OCI-LY7 (cell line): ENCODE measurements around the gene SLC43A2.

ENCODE experiments used
- EZH2phosphoT487 ChIP-seq: fragments of 200-600 bp; sonication (generic); IDR thresholded peaks from 2 replicates; pipeline ENCODE4 v1.6.1; 2018; ENCODE audit warnings: low read depth, borderline replicate concordance, mild to moderate bottlenecking, mixed run types, antibody characterized with exemption, low read length, moderate library complexity, mixed read lengths
- TF ChIP-seq, protein P1 (sequence below): fragments of 200-600 bp; sonication (generic); conservative IDR thresholded peaks from 2 replicates; pipeline ENCODE4 v1.5.1; 2014; ENCODE audit warnings: mild to moderate bottlenecking, antibody characterized with exemption, low read length, moderate library complexity, mixed read lengths

DNA sequence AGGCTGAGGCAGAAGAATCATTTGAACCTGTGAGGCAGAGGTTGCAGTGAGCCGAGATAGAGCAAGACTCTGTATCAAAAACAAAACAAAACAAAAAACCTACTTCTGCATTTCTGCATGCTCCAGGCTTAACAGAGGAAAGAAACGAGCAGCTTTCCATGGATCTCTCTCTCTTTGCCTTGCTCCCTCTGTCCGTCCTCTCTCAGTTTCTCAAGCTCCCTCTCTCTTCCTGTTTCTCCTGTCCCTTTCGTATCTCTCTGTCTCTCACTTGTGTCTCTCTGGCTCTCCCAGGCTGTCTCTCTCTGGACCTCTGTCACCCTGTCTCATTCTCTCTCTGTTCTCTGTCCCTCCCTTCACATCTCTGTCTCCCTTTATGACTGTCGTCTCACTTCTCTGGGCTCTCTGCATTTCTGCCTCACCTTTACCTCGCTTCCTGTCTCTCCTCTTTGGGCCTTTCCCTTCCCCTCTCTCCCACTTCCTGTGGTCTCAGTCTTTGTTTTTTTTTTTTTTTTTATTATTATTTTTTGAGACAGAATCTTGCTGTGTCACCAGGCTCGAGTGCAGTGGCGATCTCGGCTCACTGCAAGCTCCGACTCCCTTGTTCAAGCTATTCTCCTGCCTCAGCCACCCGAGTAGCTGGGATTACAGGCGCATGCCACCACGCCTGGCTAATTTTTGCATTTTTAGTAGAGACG, 62.0 kb downstream of the SLC43A2 start:
- TF ChIP-seq, protein P1, sequence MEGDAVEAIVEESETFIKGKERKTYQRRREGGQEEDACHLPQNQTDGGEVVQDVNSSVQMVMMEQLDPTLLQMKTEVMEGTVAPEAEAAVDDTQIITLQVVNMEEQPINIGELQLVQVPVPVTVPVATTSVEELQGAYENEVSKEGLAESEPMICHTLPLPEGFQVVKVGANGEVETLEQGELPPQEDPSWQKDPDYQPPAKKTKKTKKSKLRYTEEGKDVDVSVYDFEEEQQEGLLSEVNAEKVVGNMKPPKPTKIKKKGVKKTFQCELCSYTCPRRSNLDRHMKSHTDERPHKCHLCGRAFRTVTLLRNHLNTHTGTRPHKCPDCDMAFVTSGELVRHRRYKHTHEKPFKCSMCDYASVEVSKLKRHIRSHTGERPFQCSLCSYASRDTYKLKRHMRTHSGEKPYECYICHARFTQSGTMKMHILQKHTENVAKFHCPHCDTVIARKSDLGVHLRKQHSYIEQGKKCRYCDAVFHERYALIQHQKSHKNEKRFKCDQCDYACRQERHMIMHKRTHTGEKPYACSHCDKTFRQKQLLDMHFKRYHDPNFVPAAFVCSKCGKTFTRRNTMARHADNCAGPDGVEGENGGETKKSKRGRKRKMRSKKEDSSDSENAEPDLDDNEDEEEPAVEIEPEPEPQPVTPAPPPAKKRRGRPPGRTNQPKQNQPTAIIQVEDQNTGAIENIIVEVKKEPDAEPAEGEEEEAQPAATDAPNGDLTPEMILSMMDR, result no peak
- no peak for TF ChIP-seq EZH2phosphoT487
